Left ventricle myocardium inferior (tissue), 1 donor: Measurements from ENCODE around the gene ZMIZ1. TPM values are rescaled to one million over a fixed set of nuclear protein-coding genes. Genes with fewer than 3 reads are reported as not detected.

ENCODE experiments used
- DNase-seq: peaks from one replicate; pipeline ENCODE4 v3.0.0-alpha.2; 2020
- H3K27ac ChIP-seq: fragments of 200-600 bp; replicated peaks from 2 replicates; pipeline ENCODE4 v1.8.0; 2021
- H3K27me3 ChIP-seq: fragments of 200-600 bp; 2 replicates; pipeline ENCODE4 v1.8.0; 2021; ENCODE audit warnings: low read depth
- H3K36me3 ChIP-seq: fragments of 200-600 bp; 2 replicates; pipeline ENCODE4 v1.8.0; 2021
- H3K4me1 ChIP-seq: fragments of 200-600 bp; 2 replicates; pipeline ENCODE4 v1.8.0; 2021
- H3K4me3 ChIP-seq: fragments of 200-600 bp; 2 replicates; pipeline ENCODE4 v1.8.0; 2021; ENCODE audit warnings: mild to moderate bottlenecking, moderate library complexity
- H3K9me3 ChIP-seq: fragments of 200-600 bp; replicated peaks from 2 replicates; pipeline ENCODE4 v1.8.0; 2021
- intact Hi-C: fragments of 100-400 bp; cut with micrococcal nuclease; formaldehyde crosslinking; loops from one replicate; pipeline ENCODE4 v1.11.0; 2022
- total RNA-seq: library from RNA; stranded (reverse); fragmentation: NEBNext Ultra II Directional; extraction: Animal tissue kit (Norgen Biotek cat#: 25700); gene quantifications from one replicate; pipeline ENCODE4 v1.2.1, GENCODE V29; 2021
- TF ChIP-seq, protein P1 (sequence below): fragments of 200-600 bp; IDR thresholded peaks from 2 replicates; pipeline ENCODE4 v1.8.0; 2021; ENCODE audit warnings: antibody characterized with exemption, mild to moderate bottlenecking, borderline replicate concordance
- donor health status: DM: no; HTN: yes; CAD: no; lungs with severe emphysema.

Gene ZMIZ1
- total RNA-seq, 1 donor from 2014 or later: 55.9 TPM

DNA sequence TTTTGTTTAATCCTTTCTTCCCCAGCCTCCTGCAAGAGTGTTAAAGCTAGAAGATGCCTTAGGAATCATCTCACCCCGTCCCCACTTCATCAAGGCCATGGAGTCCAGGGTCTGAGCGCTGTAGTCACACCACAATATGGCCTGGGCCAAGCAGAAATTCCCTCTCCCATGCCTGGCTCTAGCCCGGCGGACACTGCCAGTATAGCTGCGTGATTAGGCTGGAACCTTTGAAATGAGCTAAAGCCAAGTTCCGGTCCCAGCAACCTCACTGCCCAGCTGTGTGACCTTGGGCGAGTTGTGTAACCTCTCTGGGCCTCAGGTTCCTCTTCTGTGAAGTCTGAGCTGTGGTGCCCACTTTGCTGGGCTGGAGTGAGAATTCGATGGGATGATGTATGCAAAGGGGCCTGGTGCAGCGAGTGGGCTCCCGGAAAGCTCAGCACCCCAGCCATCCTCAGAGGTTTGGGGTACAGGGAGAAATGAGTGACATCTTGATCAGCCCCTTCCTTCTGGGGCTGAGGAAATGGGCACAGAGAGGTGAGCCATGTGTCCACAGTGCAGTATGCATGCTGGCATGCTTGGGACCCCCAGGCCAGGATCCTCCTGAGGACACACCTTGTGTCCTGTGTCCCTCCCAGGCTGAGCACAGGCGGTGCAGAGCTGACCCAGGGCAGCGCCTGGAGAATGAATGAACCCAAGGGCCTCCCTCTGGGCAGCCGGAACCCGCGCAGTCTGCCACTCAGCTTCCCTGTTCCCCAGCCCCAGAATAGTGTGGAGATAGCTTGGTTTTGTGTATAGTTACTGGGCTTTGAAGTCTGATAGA, 118.6 kb downstream of the ZMIZ1 start:
- intact Hi-C loops: no loop called here
- TF ChIP-seq, protein P1, sequence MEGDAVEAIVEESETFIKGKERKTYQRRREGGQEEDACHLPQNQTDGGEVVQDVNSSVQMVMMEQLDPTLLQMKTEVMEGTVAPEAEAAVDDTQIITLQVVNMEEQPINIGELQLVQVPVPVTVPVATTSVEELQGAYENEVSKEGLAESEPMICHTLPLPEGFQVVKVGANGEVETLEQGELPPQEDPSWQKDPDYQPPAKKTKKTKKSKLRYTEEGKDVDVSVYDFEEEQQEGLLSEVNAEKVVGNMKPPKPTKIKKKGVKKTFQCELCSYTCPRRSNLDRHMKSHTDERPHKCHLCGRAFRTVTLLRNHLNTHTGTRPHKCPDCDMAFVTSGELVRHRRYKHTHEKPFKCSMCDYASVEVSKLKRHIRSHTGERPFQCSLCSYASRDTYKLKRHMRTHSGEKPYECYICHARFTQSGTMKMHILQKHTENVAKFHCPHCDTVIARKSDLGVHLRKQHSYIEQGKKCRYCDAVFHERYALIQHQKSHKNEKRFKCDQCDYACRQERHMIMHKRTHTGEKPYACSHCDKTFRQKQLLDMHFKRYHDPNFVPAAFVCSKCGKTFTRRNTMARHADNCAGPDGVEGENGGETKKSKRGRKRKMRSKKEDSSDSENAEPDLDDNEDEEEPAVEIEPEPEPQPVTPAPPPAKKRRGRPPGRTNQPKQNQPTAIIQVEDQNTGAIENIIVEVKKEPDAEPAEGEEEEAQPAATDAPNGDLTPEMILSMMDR: no peak
- no peak for DNase-seq

DNA sequence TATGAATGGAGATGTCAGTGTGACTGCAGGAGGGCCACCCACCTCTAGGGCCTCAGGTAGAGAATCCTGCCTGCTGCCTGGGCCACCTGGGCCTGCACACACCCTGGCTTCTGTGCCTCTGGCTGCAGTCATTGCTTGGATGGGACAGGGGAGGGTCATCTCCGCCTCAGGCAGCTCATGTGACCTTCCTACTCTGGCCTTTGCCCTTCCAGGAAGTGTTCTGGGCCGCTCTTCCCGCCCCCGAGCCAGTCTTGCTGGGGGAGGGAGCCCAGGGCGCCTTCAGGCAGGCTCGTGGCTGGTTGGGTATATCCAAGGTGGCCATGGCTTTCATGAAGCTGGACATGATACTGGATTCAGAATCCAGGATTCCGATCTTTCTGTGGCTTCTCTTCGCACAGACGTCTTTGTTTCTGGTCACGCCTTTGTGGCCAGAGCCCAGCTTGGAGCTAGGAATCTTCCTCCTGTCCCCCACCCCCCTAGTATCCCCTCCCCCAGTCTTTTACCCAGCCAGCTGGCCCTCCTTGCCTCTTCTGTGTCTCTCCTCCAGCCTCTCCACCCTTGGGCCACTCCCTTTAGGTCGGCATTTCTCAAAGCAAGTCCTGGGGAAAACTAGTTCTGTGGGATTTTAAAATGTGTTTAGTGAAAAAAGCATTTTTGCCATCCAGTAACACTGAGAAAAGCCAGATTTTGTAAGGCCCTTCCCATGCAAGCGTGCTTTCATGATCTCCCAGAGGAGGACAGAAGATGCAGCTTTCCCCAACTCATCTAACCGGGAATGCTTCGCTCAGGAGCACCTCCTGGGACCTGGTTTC, 119.6 kb downstream of the ZMIZ1 start:
- no peak for DNase-seq
- Histone ChIP-seq H3K27me3 (no peaks in the 10 kb centered on the region), H3K27ac (peak overlapping the region; percentile 79), H3K4me1 (peaks cover 100% of the 10 kb centered on the region), H3K9me3 (no peaks in the 10 kb centered on the region), H3K4me3 (no peak overlapping the region), H3K36me3 (peaks cover 14% of the 10 kb centered on the region)
- intact Hi-C loops: no loop called here
- TF ChIP-seq, protein P1: no peak

More for the DNA sequence above, 118.6 kb downstream of the ZMIZ1 start:
- H3K27ac ChIP-seq: peak overlapping the region; percentile 86
- H3K4me3 ChIP-seq: no peak overlapping the region
- peaks cover 14% of the 10 kb centered on the region for H3K36me3 ChIP-seq
- H3K27me3 ChIP-seq: no peaks in the 10 kb centered on the region
- peaks cover 100% of the 10 kb centered on the region for H3K4me1 ChIP-seq
- H3K9me3 ChIP-seq: no peaks in the 10 kb centered on the region

DNA sequence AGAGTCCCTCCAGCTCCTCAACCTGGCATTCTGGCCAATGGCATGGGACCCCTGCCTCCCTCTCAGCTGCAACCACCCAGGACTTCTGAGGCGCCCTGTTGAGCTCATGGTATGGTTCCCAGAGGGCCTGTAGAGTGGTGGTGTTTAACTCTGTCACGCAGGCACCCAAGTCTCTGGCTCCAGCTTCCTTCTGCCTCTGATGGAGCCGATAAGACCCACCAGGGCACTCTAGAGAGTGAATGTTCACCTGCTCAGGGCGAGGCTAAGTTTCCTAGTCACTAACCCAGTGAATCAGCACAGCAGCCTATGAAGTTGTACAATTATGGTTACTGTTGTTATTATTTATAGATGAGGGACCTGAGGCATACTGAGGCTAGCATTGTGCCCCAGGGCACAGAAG, 120.4 kb downstream of the ZMIZ1 start:
- TF ChIP-seq, protein P1: no peak
- no peak for DNase-seq
- no peak overlapping the region for H3K4me3 ChIP-seq
- intact Hi-C loops: no loop called here
- peaks cover 100% of the 10 kb centered on the region for H3K4me1 ChIP-seq
- H3K27ac ChIP-seq: peak overlapping the region; percentile 79
- peaks cover 14% of the 10 kb centered on the region for H3K36me3 ChIP-seq
- no peaks in the 10 kb centered on the region for H3K9me3 ChIP-seq
- no peaks in the 10 kb centered on the region for H3K27me3 ChIP-seq

DNA sequence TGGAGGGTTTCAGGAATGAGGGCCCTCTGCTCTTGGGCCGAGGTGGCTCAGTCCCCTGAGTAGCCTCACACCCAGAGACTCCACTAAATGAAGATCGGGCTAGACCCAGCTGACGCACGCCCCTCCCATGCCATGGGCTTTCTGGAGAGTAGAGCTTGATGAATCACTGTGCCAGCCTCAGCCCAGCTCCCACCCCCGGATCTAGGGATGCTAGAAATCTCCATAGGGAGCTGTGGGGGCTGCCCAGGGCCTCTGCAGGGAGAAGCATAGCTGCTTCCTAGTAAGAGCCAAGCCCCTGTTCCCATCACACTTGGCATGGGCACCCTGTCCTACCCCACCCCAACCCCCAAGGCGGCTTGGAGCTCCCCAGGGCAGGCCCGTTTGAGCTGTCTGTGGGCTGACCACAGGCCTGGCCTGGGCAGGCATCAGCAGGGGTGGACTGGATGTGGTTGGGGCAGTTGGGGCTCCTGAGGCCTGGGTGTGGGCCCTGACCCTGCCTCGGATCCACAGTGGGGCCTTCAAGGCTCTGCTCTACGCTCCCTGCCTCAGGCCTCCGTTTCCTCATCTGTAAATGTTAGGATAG, 121.2 kb downstream of the ZMIZ1 start:
- Histone ChIP-seq H3K27ac (peak overlapping the region; percentile 79), H3K4me1 (peaks cover 100% of the 10 kb centered on the region), H3K4me3 (no peak overlapping the region), H3K36me3 (peaks cover 14% of the 10 kb centered on the region), H3K27me3 (no peaks in the 10 kb centered on the region), H3K9me3 (no peaks in the 10 kb centered on the region)
- DNase-seq: no peak
- intact Hi-C loops: loop anchor here (5.0 to 10.0 kb wide), 3 partner anchors 123 to 1145 kb away; partner anchors contain the start of gene ZMIZ1
- TF ChIP-seq, protein P1: no peak

DNA sequence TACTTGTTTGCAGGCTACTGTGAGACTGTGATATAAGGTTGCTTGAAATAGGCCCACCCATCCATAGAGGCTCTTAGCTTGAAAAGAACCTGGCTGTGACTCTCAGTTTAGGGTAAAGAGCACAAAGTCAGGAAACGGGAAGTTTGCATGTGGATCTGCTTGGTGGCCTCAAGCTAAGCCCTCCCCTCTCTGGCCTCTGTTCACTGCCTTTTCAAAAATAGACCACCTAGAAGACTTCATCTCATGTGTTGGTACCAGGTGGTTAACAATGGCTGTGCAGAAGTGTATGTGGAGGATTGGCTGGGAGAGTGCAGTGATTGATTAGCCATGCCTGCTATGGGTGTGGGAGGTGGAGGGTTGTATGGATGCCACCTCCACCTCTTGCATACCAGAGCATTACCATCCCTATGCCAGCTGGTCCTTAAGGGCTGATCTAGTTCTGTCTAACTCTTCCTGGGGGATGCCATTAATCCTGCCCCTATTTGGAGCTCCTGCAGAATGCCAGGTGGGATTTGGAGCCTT, 122.0 kb downstream of the ZMIZ1 start:
- TF ChIP-seq, protein P1: no peak
- H3K27ac ChIP-seq: peak overlapping the region; percentile 79

More for the DNA sequence above, 122.0 kb downstream of the ZMIZ1 start:
- no peaks in the 10 kb centered on the region for H3K9me3 ChIP-seq
- no peak for DNase-seq
- intact Hi-C loops: loop anchor here (5.0 to 10.0 kb wide), 3 partner anchors 124 to 1146 kb away; partner anchors contain the start of gene ZMIZ1
- no peak overlapping the region for H3K4me3 ChIP-seq
- H3K27me3 ChIP-seq: no peaks in the 10 kb centered on the region
- peaks cover 14% of the 10 kb centered on the region for H3K36me3 ChIP-seq
- peaks cover 100% of the 10 kb centered on the region for H3K4me1 ChIP-seq
